HG03342 (cell line): ENCODE results near the gene NAPG.
"Not testable (repeated sequence)": the region's sequence is repeated elsewhere in the genome, so short reads cannot be mapped to it uniquely, and the experiment has no call there.

ENCODE experiments used
- ATAC-seq: cut with Tn5 transposase; IDR thresholded peaks from one replicate; pipeline ENCODE4 v1.9.1; 2021; ENCODE audit warnings: mild to moderate bottlenecking, moderate library complexity; ENCODE audit not compliant: unreplicated experiment

The NAPG gene

GRCh38 chr18:10525697-10526560 lies at the start of gene NAPG:
Gene NAPG (plus strand): TSS chr18:10526027. CDS start chr18:10526103, 76 bp downstream.
- ATAC-seq, result peak; percentile 74

GRCh38 chr18:10476338-10476791 lies 49.5 kb upstream of the NAPG start:
- no peak for ATAC-seq

GRCh38 chr18:10477121-10477862 lies 48.5 kb upstream of the NAPG start:
- ATAC-seq, result no peak

GRCh38 chr18:10477863-10478260 lies 48.0 kb upstream of the NAPG start:
- no peak for ATAC-seq

- ATAC-seq, result no peak
These were observed 44.0 kb upstream of the NAPG start for GRCh38 chr18:10481831-10482230.

GRCh38 chr18:10482363-10482984 lies 43.4 kb upstream of the NAPG start:
- ATAC-seq, result peak; percentile 30

GRCh38 chr18:10482985-10483949 lies 42.6 kb upstream of the NAPG start:
- peak; percentile 74 for ATAC-seq

- ATAC-seq, result no peak
These were observed 40.4 kb upstream of the NAPG start for GRCh38 chr18:10485475-10485874.

- ATAC-seq, result no peak
These were observed 39.5 kb upstream of the NAPG start for GRCh38 chr18:10486362-10486761.

GRCh38 chr18:10487154-10487553 lies 38.7 kb upstream of the NAPG start:
- no peak for ATAC-seq

GRCh38 chr18:10488017-10488416 lies 37.8 kb upstream of the NAPG start:
- no peak for ATAC-seq

- peak; percentile 91 for ATAC-seq
These were observed 35.2 kb upstream of the NAPG start for GRCh38 chr18:10490401-10491165.

GRCh38 chr18:10495936-10496335 lies 29.9 kb upstream of the NAPG start:
- ATAC-seq, result no peak

- ATAC-seq, result no peak
These were observed 28.5 kb upstream of the NAPG start for GRCh38 chr18:10497206-10497749.

- ATAC-seq, result no peak
These were observed 26.6 kb upstream of the NAPG start for GRCh38 chr18:10499230-10499629.

GRCh38 chr18:10500038-10500437 lies 25.8 kb upstream of the NAPG start:
- no peak for ATAC-seq

- no peak for ATAC-seq
These were observed 21.1 kb upstream of the NAPG start for GRCh38 chr18:10504723-10505122.

- ATAC-seq, result not testable (repeated sequence)
These were observed 19.9 kb upstream of the NAPG start for GRCh38 chr18:10505892-10506291.

- ATAC-seq, result no peak
These were observed 17.2 kb upstream of the NAPG start for GRCh38 chr18:10508591-10508990.
